GM18868 (cell line): ENCODE results near the gene PRR29.

Experiments used
- ATAC-seq: cut with Tn5 transposase; IDR thresholded peaks from one replicate; pipeline ENCODE4 v1.9.1; 2021; ENCODE audit warnings: mild to moderate bottlenecking, moderate library complexity; ENCODE audit not compliant: unreplicated experiment

Gene PRR29

DNA sequence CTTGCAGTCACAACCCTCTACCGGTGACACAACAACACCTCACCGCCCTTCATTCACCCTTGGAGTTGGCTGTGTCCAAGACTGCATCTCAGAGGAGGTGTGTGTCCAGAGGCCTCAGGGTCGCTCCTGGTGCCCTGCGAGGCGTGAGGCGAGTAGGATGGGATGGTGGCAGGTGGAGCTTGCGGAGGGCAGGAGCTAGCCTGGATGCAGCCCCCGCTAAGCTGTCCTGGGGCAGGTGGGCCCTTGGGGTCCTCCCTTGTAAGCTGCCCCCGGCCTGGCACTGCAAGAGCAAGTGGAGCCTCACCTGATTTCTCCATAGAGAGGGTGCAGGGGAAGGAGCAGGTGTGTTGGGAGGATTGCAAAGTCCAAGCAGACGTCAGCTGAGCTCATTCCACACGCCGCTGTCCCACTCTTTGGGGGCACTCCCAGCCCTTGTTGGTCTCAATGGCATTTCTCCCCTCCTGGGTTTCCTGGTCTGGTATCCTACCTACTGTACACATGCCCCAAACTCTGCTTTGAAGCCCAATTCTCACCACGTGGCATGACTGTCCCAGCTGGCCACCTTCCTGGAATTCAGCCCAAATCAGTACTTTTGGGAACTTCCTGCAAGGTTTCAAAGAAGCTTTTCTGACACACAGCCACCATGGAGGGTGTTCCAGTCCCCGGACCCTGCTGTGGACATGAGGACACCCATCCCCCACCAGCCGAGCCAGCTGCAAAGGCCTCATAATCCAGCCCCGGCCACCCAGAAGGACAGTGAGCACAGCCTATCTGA lies 40.4 kb downstream of the PRR29 start:
- no peak for ATAC-seq

GRCh38 chr17:64039106-64039400 lies 40.9 kb downstream of the PRR29 start:
- ATAC-seq = no peak

- no peak for ATAC-seq
Observed at GRCh38 chr17:64040206-64040605, 42.1 kb downstream of the PRR29 start.

DNA sequence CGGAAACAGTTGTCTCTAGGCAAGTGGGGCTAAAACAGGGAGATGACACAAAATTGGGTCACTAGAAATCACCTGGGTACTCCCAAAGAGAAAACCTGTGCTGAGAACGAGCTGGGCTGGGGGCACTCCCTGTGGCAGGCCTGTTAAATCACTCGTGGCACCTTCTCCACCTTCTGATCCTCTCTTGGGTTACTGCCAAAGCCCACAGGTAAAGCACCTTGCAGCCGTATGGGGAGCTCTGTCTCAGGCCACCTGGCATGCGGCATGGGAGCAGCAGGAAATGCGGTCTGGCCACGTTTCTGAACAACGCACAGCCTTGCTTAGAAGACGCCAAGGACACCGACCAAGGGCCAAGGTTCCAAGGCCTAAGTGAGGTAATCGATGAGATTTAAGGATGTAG lies 43.8 kb downstream of the PRR29 start:
- no peak for ATAC-seq

GRCh38 chr17:64042700-64043485 lies 44.7 kb downstream of the PRR29 start:
- no peak for ATAC-seq

GRCh38 chr17:64045176-64045575 lies 47.0 kb downstream of the PRR29 start:
- no peak for ATAC-seq

DNA sequence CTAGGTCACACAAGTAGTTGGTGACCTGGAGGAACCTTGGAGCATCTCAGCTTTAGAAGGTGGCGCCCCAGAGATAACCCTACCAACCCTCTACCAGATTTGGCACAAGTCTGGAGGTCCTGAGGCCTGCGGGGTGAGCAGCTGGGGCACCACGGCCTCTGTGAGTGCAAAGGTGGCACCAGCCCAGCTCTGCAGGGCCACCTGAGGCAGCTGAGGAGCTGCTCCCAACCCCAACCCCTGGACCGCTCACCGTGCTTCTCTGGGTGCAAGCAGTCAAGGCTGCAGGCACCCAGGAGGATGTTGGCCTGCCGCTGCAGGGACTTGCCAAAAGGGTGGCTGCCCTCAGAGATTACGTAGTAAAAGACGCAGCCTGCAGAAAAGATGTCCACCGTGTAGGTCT lies 50.7 kb downstream of the PRR29 start:
- ATAC-seq = no peak

- ATAC-seq = no peak
Observed at GRCh38 chr17:64051153-64051552, 53.0 kb downstream of the PRR29 start.

- ATAC-seq = no peak
Observed at GRCh38 chr17:64053101-64053500, 55.0 kb downstream of the PRR29 start.
